ES-I3 (cell line): Measurements from ENCODE around the gene SLC26A5.

Experiments
- H3K36me3 ChIP-seq: 2 replicates; pipeline ENCODE4 v1.6.1; 2013; ENCODE audit warnings: mild to moderate bottlenecking, low read length, control low read depth, moderate library complexity; ENCODE audit not compliant: insufficient read depth
- H3K4me1 ChIP-seq: 2 replicates; pipeline ENCODE4 v1.6.1; 2013; ENCODE audit warnings: mild to moderate bottlenecking, control low read depth, low read length; ENCODE audit not compliant: insufficient read depth
- H3K9ac ChIP-seq: 2 replicates; pipeline ENCODE4 v1.6.1; 2013; ENCODE audit warnings: low read depth, mild to moderate bottlenecking, low read length, moderate library complexity
- H3K9me3 ChIP-seq: 2 replicates; pipeline ENCODE4 v1.6.1; 2013; ENCODE audit warnings: mild to moderate bottlenecking, low read length, moderate library complexity; ENCODE audit not compliant: control insufficient read depth, insufficient read depth

The SLC26A5 gene

GRCh38 chr7:103346396-103346795 lies 99.6 kb downstream of the SLC26A5 start:
- Histone ChIP-seq H3K9ac (no peak overlapping the region), H3K9me3 (no peaks in the 10 kb centered on the region), H3K4me1 (peaks cover 4% of the 10 kb centered on the region; the same call in 1 of the 2 replicates), H3K36me3 (peaks cover 4% of the 10 kb centered on the region; the same call in 1 of the 2 replicates)

- H3K9ac ChIP-seq: peak within 1 kb of the TSS; percentile 97
- peaks cover 7% of the 10 kb centered on the region; the same call in 1 of the 2 replicates for H3K36me3 ChIP-seq
- H3K4me1 ChIP-seq: peaks cover 4% of the 10 kb centered on the region; the same call in 1 of the 2 replicates
- no peaks in the 10 kb centered on the region for H3K9me3 ChIP-seq
Observed at GRCh38 chr7:103344453-103345149, 101.4 kb downstream of the SLC26A5 start, which contains the start of gene DNAJC2. DNAJC2 (minus strand) TSS chr7:103344767; CDS start chr7:103344622, 145 bp downstream.

GRCh38 chr7:103343758-103344452 lies 102.1 kb downstream of the SLC26A5 start:
- H3K4me1 ChIP-seq: peaks cover 4% of the 10 kb centered on the region; the same call in 1 of the 2 replicates
- peak overlapping the region; percentile 97 for H3K9ac ChIP-seq
- H3K36me3 ChIP-seq: peaks cover 7% of the 10 kb centered on the region; the same call in 1 of the 2 replicates
- H3K9me3 ChIP-seq: no peaks in the 10 kb centered on the region

GRCh38 chr7:103343332-103343731 lies 102.7 kb downstream of the SLC26A5 start:
- H3K9ac ChIP-seq: peak overlapping the region; percentile 97
- peaks cover 7% of the 10 kb centered on the region; the same call in 1 of the 2 replicates for H3K36me3 ChIP-seq
- peaks cover 4% of the 10 kb centered on the region; the same call in 1 of the 2 replicates for H3K4me1 ChIP-seq
- no peaks in the 10 kb centered on the region for H3K9me3 ChIP-seq

GRCh38 chr7:103341466-103341865 lies 104.5 kb downstream of the SLC26A5 start:
- Histone ChIP-seq H3K4me1 (peaks cover 4% of the 10 kb centered on the region; the same call in 1 of the 2 replicates), H3K9me3 (no peaks in the 10 kb centered on the region), H3K36me3 (peaks cover 13% of the 10 kb centered on the region), H3K9ac (no peak overlapping the region)

GRCh38 chr7:103338864-103339263 lies 107.1 kb downstream of the SLC26A5 start:
- Histone ChIP-seq H3K9me3 (no peaks in the 10 kb centered on the region), H3K36me3 (peaks cover 19% of the 10 kb centered on the region), H3K4me1 (peaks cover 4% of the 10 kb centered on the region; the same call in 1 of the 2 replicates), H3K9ac (no peak overlapping the region)

GRCh38 chr7:103336761-103337160 lies 109.2 kb downstream of the SLC26A5 start:
- Histone ChIP-seq H3K9ac (no peak overlapping the region), H3K9me3 (no peaks in the 10 kb centered on the region), H3K36me3 (peaks cover 18% of the 10 kb centered on the region), H3K4me1 (no peaks in the 10 kb centered on the region)

GRCh38 chr7:103325744-103326143 lies 120.3 kb downstream of the SLC26A5 start:
- Histone ChIP-seq H3K9me3 (no peaks in the 10 kb centered on the region), H3K9ac (no peak overlapping the region), H3K4me1 (no peaks in the 10 kb centered on the region), H3K36me3 (peaks cover 6% of the 10 kb centered on the region)
